Kidney (tissue), 14 donors: Measurements from ENCODE around the gene HEPHL1. TPM values are rescaled to one million over a fixed set of nuclear protein-coding genes. Genes with fewer than 3 reads are reported as not detected.

Experiments used
- DNase-seq, 5 donors: peaks; one replicate each; pipeline ENCODE4 v3.0.0-alpha.2; 2013 to 2020
- FAIRE-seq: peaks from 2 replicates; lab custom pipeline; 2012; peaks lifted over from hg19 to GRCh38; lab: Jason Lieb, UNC
- H3K27ac ChIP-seq, 2 donors: one replicate each; pipeline ENCODE4 v1.7.0; 2013; ENCODE audit warnings: low read depth in 2 of 2, low read length in 2 of 2, inconsistent platforms in 1 of 2
- H3K27me3 ChIP-seq: one replicate; pipeline ENCODE4 v1.7.1; 2013; ENCODE audit warnings: low read length, inconsistent platforms; ENCODE audit not compliant: control insufficient read depth, insufficient read depth
- H3K36me3 ChIP-seq, 3 donors: one replicate each; pipeline versions ENCODE4 v1.7.0 to v1.7.1; 2013; ENCODE audit warnings: low read length in 3 of 3, control low read depth in 1 of 3, inconsistent platforms in 1 of 3; ENCODE audit not compliant: insufficient read depth in 3 of 3, control insufficient read depth in 2 of 3
- H3K4me1 ChIP-seq, 3 donors: one replicate each; pipeline versions ENCODE4 v1.7.0 to v1.7.1; 2013; ENCODE audit warnings: low read length in 3 of 3, inconsistent platforms in 1 of 3, low read depth in 1 of 3; ENCODE audit not compliant: control insufficient read depth in 2 of 3, insufficient read depth in 2 of 3
- H3K4me3 ChIP-seq, 3 donors: one replicate each; pipeline versions ENCODE4 v1.7.0 to v1.8.1; 2013; ENCODE audit warnings: low read length in 3 of 3, control low read depth in 1 of 3, inconsistent platforms in 1 of 3
- H3K9ac ChIP-seq, 3 donors: one replicate each; pipeline versions ENCODE4 v1.7.0 to v1.7.1; 2013; ENCODE audit warnings: low read length in 3 of 3, control low read depth in 1 of 3, inconsistent platforms in 1 of 3
- H3K9me3 ChIP-seq, 3 donors: one replicate each; pipeline versions ENCODE4 v1.7.0 to v1.7.1; 2013; ENCODE audit warnings: low read length in 3 of 3, control low read depth in 1 of 3, inconsistent platforms in 1 of 3; ENCODE audit not compliant: control insufficient read depth in 2 of 3, insufficient read depth in 1 of 3
- intact Hi-C: fragments of 100-400 bp; cut with DNase I; formaldehyde crosslinking; loops from one replicate; pipeline ENCODE4 v1.11.1; 2022
- polyA plus RNA-seq: library from polyadenylated mRNA; stranded (reverse); fragments of 350-450 nt; fragmentation: Illumina TruSeq; extraction: RNeasy Lipid Tissue Mini Kit (QIAGEN cat#74804); gene quantifications from one replicate; pipeline ENCODE4 v1.2.3, GENCODE V29; 2014; ENCODE audit warnings: low read depth, low replicate concordance; ENCODE audit not compliant: insufficient read depth
- total RNA-seq: library from RNA; stranded (reverse); fragmentation: NEBNext Ultra II Directional; extraction: Animal tissue kit (Norgen Biotek cat#: 25700); gene quantifications from one replicate; pipeline ENCODE4 v1.2.1, GENCODE V29; 2021
- TF ChIP-seq, protein P1 (sequence below): IDR thresholded peaks from 3 replicates; pipeline ENCODE4 v1.5.1; 2012; ENCODE audit warnings: mild to moderate bottlenecking, moderate library complexity, borderline replicate concordance; ENCODE audit not compliant: insufficient read depth; ENCODE audit errors: extremely low read depth
- donor health status: control.
- donor health status: control.
- donor health status: control.
- donor health status: control.
- donor health status: control.
- donor health status: DM: yes; HTN: yes; CAD: no.
- donor health status: Normal renal cell carcinoma (clear cell type).

The HEPHL1 gene
- total and polyA plus RNA-seq, 2 donors from 2014 or later: not detected

DNA sequence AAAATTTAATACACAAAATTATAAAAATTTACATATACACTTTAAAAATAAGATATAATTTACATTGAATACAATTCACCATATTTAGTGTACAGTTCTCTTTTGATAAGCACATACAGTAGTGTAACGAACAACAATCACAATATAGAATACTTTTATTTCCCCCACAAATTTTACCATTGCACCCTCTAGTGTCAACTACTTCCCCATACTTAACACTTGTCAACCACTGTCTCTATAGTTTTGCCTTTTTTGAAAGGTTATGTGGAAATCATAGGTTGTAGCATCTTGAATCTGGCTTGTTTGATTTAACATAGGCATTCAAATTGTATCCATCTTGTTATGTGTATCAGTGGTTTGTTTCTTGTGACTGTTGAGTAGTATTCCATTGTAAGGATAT is 86.2 kb downstream of the HEPHL1 start:
- H3K4me1 ChIP-seq: no peaks in the 10 kb centered on the region
- FAIRE-seq (no peak), DNase-seq (no peak)
- no peaks in the 10 kb centered on the region for H3K36me3 ChIP-seq
- H3K27ac ChIP-seq: no peak overlapping the region
- H3K4me3 ChIP-seq: no peak overlapping the region
- no peaks in the 10 kb centered on the region for H3K9me3 ChIP-seq
- TF ChIP-seq, protein P1, sequence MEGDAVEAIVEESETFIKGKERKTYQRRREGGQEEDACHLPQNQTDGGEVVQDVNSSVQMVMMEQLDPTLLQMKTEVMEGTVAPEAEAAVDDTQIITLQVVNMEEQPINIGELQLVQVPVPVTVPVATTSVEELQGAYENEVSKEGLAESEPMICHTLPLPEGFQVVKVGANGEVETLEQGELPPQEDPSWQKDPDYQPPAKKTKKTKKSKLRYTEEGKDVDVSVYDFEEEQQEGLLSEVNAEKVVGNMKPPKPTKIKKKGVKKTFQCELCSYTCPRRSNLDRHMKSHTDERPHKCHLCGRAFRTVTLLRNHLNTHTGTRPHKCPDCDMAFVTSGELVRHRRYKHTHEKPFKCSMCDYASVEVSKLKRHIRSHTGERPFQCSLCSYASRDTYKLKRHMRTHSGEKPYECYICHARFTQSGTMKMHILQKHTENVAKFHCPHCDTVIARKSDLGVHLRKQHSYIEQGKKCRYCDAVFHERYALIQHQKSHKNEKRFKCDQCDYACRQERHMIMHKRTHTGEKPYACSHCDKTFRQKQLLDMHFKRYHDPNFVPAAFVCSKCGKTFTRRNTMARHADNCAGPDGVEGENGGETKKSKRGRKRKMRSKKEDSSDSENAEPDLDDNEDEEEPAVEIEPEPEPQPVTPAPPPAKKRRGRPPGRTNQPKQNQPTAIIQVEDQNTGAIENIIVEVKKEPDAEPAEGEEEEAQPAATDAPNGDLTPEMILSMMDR: no peak
- no peak overlapping the region for H3K9ac ChIP-seq
- H3K27me3 ChIP-seq: no peaks in the 10 kb centered on the region
- intact Hi-C loops: no loop called here

DNA sequence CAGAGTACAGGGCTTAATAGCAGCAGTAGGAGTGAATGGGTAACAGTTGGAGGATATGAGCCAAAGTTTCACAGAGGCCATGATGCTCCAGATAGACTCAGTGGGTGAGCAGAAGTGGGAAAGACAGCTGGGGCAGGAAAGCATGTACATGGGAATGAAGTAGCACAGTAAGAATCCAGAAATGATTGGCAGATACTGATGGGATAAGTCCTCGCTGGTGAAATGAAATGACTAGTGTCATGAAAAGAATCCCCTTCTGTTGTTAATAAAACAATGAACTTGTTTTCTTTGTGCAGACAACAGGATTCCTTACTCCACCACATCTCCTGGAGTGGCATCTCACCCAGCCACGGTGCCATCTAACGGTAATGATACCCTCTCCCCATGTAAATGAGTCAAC is 90.1 kb downstream of the HEPHL1 start:
- intact Hi-C loops: no loop called here
- Histone ChIP-seq H3K9me3 (no peaks in the 10 kb centered on the region), H3K27me3 (no peaks in the 10 kb centered on the region), H3K4me1 (no peaks in the 10 kb centered on the region), H3K4me3 (no peak overlapping the region), H3K36me3 (no peaks in the 10 kb centered on the region), H3K9ac (no peak overlapping the region), H3K27ac (no peak overlapping the region)
- DNase-seq: no peak
- FAIRE-seq: no peak
- TF ChIP-seq, protein P1: no peak

DNA sequence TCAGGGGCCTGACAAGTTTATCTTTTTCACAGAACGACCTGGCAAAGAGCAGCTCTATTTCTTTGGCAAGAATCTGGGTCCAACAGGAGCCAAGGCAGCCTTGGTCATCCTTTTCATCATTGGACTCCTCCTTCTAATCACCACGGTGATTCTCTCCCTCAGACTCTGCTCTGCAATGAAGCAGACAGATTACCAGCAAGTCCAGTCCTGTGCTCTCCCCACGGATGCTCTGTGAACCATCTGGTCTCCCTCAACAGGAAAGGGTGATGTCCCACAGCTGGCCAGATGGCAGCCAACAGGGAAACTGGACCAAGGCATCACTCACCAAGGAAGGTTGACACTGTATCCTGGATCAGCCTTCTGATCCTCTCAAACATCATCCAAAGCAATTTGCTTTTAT is 90.5 kb downstream of the HEPHL1 start:
- Histone ChIP-seq H3K27ac (no peak overlapping the region), H3K4me3 (no peak overlapping the region), H3K9me3 (no peaks in the 10 kb centered on the region), H3K9ac (no peak overlapping the region), H3K4me1 (no peaks in the 10 kb centered on the region), H3K36me3 (no peaks in the 10 kb centered on the region), H3K27me3 (no peaks in the 10 kb centered on the region)
- TF ChIP-seq, protein P1: no peak
- intact Hi-C loops: no loop called here
- DNase-seq (no peak), FAIRE-seq (no peak)
